ENCODE measurements around the gene PCCA. TPM values are rescaled to one million over a fixed set of nuclear protein-coding genes. Genes with fewer than 3 reads are reported as not detected.

Gene PCCA
- total and polyA plus RNA-seq, 4 donors, result 8.3 to 71.8 (median 22.8) TPM

- no peak for DNase-seq
- no peak overlapping the region for H3K9ac ChIP-seq (ENCODE audit: insufficient read depth in 1 of 2, low read length in 2 of 2)
- TF ChIP-seq CTCF (IDR thresholded peaks at IDR 0.05; ENCODE audit: control extremely low read depth, extremely low read depth), result no peak
Observed at GRCh38 chr13:100131863-100132574, 43.1 kb downstream of the PCCA start.

GRCh38 chr13:100138859-100139491, 50.1 kb downstream of the PCCA start:
- no peak overlapping the region for H3K9ac ChIP-seq (ENCODE audit: insufficient read depth in 1 of 2, low read length in 2 of 2)
- WGBS, 2 donors, result 70 to 100% methylated on average over 1 of the region's 1 CpG
- DNase-seq, result no peak
- no peak overlapping the region for H3K27ac ChIP-seq (ENCODE audit: low read depth in 1 of 2, low read length in 1 of 2)
- no peak for TF ChIP-seq CTCF (IDR thresholded peaks at IDR 0.05; ENCODE audit: control extremely low read depth, extremely low read depth)
- no peak for ATAC-seq (ENCODE audit: insufficient read depth, low FRiP score)
- no peaks in the 10 kb centered on the region for H3K4me1 ChIP-seq (ENCODE audit: control insufficient read depth in 5 of 5, insufficient read depth in 5 of 5, low read length in 5 of 5)
- no peaks in the 10 kb centered on the region for H3K36me3 ChIP-seq (ENCODE audit: control insufficient read depth in 4 of 4, insufficient read depth in 4 of 4, low read length in 4 of 4)
- no peaks in the 10 kb centered on the region for H3K9me3 ChIP-seq (ENCODE audit: control insufficient read depth in 4 of 4, insufficient read depth in 3 of 4, low read length in 3 of 4)
- H3K27me3 ChIP-seq (ENCODE audit: control insufficient read depth in 3 of 3, insufficient read depth in 3 of 3, low read length in 2 of 3), result no peaks in the 10 kb centered on the region
- no peak overlapping the region for H3K4me3 ChIP-seq

More at GRCh38 chr13:100131863-100132574, 43.1 kb downstream of the PCCA start:
- 58 to 71% methylated on average over 3 of the region's 3 CpGs for WGBS, 2 donors
- Histone ChIP-seq H3K4me1 (ENCODE audit: control insufficient read depth in 5 of 5, insufficient read depth in 5 of 5, low read length in 5 of 5) (peaks cover 0 to 3% (median 0%) of the 10 kb centered on the region in 5 donors), H3K36me3 (ENCODE audit: control insufficient read depth in 4 of 4, insufficient read depth in 4 of 4, low read length in 4 of 4) (no peaks in the 10 kb centered on the region), H3K9me3 (ENCODE audit: control insufficient read depth in 4 of 4, insufficient read depth in 3 of 4, low read length in 3 of 4) (no peaks in the 10 kb centered on the region), H3K27me3 (ENCODE audit: control insufficient read depth in 3 of 3, insufficient read depth in 3 of 3, low read length in 2 of 3) (no peaks in the 10 kb centered on the region), H3K27ac (ENCODE audit: low read depth in 1 of 2, low read length in 1 of 2) (no peak overlapping the region), H3K4me3 (no peak overlapping the region)
- no peak for ATAC-seq (ENCODE audit: insufficient read depth, low FRiP score)

- H3K4me3 ChIP-seq, result no peak overlapping the region
- H3K36me3 ChIP-seq (ENCODE audit: control insufficient read depth in 4 of 4, insufficient read depth in 4 of 4, low read length in 4 of 4), result peaks cover 0 to 2% (median 0%) of the 10 kb centered on the region in 4 donors
- no peak overlapping the region for H3K27ac ChIP-seq (ENCODE audit: low read depth in 1 of 2, low read length in 1 of 2)
- TF ChIP-seq CTCF (IDR thresholded peaks at IDR 0.05; ENCODE audit: control extremely low read depth, extremely low read depth), result no peak
- no peak overlapping the region for H3K9ac ChIP-seq (ENCODE audit: insufficient read depth in 1 of 2, low read length in 2 of 2)
- no peaks in the 10 kb centered on the region for H3K9me3 ChIP-seq (ENCODE audit: control insufficient read depth in 4 of 4, insufficient read depth in 3 of 4, low read length in 3 of 4)
- H3K4me1 ChIP-seq (ENCODE audit: control insufficient read depth in 5 of 5, insufficient read depth in 5 of 5, low read length in 5 of 5), result no peaks in the 10 kb centered on the region
- ATAC-seq (ENCODE audit: insufficient read depth, low FRiP score) (no peak), DNase-seq (no peak)
- 85 to 95% methylated on average over 1 of the region's 1 CpG for WGBS, 2 donors
- no peaks in the 10 kb centered on the region for H3K27me3 ChIP-seq (ENCODE audit: control insufficient read depth in 3 of 3, insufficient read depth in 3 of 3, low read length in 2 of 3)
Observed at GRCh38 chr13:100139817-100140216, 50.9 kb downstream of the PCCA start.

All from lung (tissue), 12 donors.